Activated naive CD8-positive, alpha-beta T cell (primary cell): ENCODE results near the gene LGI2.
A peak's percentile ranks its signal among the peaks of the same experiment; 100 is the strongest.
"Not testable (repeated sequence)": the region's sequence is repeated elsewhere in the genome, so short reads cannot be mapped to it uniquely, and the experiment has no call there.

Experiments
- H3K27ac Mint-ChIP-seq: one replicate; pipeline ENCODE4 v1.8.0; 2021; ENCODE audit warnings: mixed read lengths
- H3K27me3 Mint-ChIP-seq: one replicate; pipeline ENCODE4 v1.8.0; 2021; ENCODE audit warnings: mixed read lengths
- H3K36me3 Mint-ChIP-seq: one replicate; pipeline ENCODE4 v1.8.0; 2021; ENCODE audit warnings: mixed read lengths
- H3K4me1 Mint-ChIP-seq: one replicate; pipeline ENCODE4 v1.8.0; 2021; ENCODE audit warnings: low read depth, mixed read lengths
- H3K4me3 Mint-ChIP-seq: one replicate; pipeline ENCODE4 v1.8.0; 2021; ENCODE audit warnings: mild to moderate bottlenecking, mixed read lengths
- H3K9me3 Mint-ChIP-seq: one replicate; pipeline ENCODE4 v1.8.0; 2021; ENCODE audit warnings: low read depth, mixed read lengths

The LGI2 gene

DNA sequence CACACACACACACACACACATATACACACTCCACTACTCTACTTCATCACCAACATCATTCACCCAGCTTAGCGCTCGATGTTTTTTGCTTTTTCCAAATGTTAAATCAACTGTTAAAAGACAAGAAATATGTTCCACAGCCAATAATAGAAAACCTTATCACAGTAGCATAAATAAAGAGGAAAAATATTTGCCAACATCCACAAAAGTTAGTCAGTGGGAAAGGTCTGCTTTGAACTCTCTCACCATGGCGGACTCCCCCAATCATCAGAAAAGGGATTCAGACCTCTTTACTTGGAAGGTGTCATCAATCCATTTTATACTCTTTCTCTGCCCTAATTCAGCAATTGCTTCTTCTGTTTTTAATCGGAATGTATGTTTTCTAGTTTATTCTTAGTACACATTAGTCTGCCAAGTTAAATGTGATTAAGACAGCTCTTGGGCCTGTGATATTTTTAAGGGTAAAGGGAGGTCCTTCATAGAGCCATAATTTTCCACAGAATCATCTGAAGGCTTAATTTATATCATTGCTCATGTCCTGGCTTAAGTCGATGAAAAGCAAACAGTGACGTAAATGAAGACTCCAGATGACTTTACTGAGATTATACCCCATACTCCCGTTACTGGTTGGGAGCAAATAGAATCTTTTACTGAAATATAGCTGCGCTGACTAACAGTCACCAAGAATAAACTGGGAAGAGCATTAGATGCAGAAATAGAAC lies 29.7 kb upstream of the LGI2 start:
- Mint-ChIP-seq H3K4me3 (no peak overlapping the region), H3K36me3 (no peaks in the 10 kb centered on the region), H3K9me3 (no peaks in the 10 kb centered on the region), H3K27me3 (peaks cover 11% of the 10 kb centered on the region), H3K27ac (no peak overlapping the region), H3K4me1 (no peaks in the 10 kb centered on the region)

DNA sequence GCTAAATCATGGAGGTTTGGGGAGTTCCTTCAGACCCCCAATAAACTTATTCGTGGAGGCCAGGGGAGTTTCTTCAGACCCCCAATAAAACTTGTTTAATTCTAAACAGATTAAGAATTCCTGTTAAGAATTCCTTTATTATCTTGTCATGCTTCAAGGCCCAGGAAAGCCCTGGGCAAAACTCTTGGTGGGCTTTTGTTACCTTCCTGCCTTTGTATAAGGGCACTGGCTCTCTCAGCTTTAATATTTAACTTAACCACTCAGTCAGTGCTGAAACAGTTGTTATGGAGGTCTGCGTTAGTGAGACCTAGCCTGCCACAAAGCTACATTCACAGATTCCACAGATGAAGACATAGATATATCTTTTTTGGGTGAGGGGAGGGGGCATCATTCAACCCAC lies 29.0 kb upstream of the LGI2 start:
- H3K36me3 Mint-ChIP-seq = no peaks in the 10 kb centered on the region
- H3K4me3 Mint-ChIP-seq = no peak overlapping the region
- peaks cover 11% of the 10 kb centered on the region for H3K27me3 Mint-ChIP-seq
- H3K27ac Mint-ChIP-seq = no peak overlapping the region
- no peaks in the 10 kb centered on the region for H3K4me1 Mint-ChIP-seq
- H3K9me3 Mint-ChIP-seq = no peaks in the 10 kb centered on the region

DNA sequence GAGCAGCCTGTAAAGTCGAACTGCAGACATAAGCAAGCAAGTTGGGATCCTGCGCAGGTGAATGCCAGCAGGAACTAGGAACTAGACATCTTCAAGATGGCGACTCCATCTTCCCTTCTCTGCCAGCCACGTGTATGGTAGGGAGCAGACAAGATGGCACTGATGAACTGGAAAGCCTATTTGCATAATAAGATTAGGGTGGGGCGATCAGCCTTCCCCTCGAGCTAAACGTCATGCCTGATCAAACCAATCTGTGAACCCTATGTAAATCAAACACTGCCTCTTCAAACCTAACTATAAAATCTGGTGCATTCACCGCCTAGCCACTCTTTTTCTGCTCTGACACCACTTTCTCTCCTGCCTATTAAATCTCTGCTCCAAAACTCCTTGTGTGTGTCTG lies 28.1 kb upstream of the LGI2 start:
- Mint-ChIP-seq H3K4me3 (no peak overlapping the region), H3K36me3 (no peaks in the 10 kb centered on the region), H3K27me3 (peaks cover 11% of the 10 kb centered on the region), H3K4me1 (no peaks in the 10 kb centered on the region), H3K9me3 (no peaks in the 10 kb centered on the region), H3K27ac (no peak overlapping the region)

DNA sequence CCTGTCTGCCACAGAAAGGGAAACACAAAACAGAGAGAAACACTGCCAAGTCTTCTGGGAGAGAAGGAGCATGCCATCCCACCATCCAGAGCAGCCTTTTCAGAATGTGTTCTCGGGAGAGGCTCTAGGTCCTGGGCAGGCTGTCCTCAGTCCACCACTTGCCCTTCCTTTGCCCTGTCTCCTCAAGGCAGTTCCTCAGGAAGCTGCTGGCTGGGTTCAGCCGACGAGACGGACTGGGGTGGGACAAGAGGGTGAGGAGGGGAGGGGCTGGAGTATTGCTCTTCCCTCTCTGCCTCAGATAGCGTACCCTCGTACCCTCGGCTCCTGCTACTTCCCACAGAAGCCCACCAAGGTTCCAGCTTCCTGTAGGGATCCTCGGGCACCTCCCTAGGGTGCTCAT lies 26.6 kb upstream of the LGI2 start:
- H3K9me3 Mint-ChIP-seq = no peaks in the 10 kb centered on the region
- H3K4me3 Mint-ChIP-seq = no peak overlapping the region
- no peak overlapping the region for H3K27ac Mint-ChIP-seq
- peaks cover 11% of the 10 kb centered on the region for H3K27me3 Mint-ChIP-seq
- no peaks in the 10 kb centered on the region for H3K4me1 Mint-ChIP-seq
- H3K36me3 Mint-ChIP-seq = no peaks in the 10 kb centered on the region

DNA sequence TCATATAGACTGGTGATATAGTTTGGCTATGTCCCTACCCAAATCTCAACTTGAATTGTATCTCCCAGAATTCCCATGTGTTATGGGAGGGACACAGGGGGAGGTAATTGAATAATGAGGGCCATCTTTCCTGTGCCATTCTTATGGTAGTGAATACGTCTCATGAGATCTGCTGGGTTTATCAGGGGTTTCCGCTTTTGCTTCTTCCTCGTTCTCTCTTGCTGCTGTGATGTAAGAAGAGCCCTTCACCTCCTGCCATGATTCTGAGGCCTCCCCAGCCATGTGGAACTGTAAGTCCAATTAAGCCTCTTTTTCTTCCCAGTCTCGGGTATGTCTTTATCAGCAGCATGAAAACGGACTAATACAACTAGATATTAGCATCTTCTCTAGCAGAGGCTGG lies 21.3 kb upstream of the LGI2 start:
- not testable (repeated sequence) for H3K4me1 Mint-ChIP-seq, H3K36me3 Mint-ChIP-seq

DNA sequence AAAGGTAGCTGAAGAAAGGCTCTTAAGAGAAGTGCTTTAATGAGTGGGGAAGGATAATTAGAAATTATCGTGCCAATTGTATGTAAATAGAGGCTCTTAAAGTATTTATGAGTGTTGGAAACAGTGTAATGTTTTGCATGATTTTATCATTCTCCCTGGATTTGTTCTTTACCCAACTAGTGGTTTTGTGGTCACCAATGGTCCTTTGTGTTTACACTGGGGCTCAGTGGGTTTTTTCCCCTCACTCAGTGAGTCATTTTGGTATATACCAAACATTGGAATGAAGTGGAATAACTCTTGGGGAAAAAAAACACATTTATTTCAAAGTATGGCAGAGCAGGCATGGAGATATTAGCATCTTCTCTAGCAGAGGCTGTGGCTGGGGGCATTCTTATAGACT lies 20.8 kb upstream of the LGI2 start:
- Mint-ChIP-seq H3K36me3 (no peaks in the 10 kb centered on the region), H3K9me3 (no peaks in the 10 kb centered on the region), H3K4me1 (peaks cover 2% of the 10 kb centered on the region), H3K4me3 (no peak overlapping the region), H3K27ac (no peak overlapping the region), H3K27me3 (peaks cover 12% of the 10 kb centered on the region)

More for the DNA sequence above, 21.3 kb upstream of the LGI2 start:
- not testable (repeated sequence) for H3K27ac Mint-ChIP-seq, H3K9me3 Mint-ChIP-seq, H3K4me3 Mint-ChIP-seq
- peaks cover 12% of the 10 kb centered on the region for H3K27me3 Mint-ChIP-seq

DNA sequence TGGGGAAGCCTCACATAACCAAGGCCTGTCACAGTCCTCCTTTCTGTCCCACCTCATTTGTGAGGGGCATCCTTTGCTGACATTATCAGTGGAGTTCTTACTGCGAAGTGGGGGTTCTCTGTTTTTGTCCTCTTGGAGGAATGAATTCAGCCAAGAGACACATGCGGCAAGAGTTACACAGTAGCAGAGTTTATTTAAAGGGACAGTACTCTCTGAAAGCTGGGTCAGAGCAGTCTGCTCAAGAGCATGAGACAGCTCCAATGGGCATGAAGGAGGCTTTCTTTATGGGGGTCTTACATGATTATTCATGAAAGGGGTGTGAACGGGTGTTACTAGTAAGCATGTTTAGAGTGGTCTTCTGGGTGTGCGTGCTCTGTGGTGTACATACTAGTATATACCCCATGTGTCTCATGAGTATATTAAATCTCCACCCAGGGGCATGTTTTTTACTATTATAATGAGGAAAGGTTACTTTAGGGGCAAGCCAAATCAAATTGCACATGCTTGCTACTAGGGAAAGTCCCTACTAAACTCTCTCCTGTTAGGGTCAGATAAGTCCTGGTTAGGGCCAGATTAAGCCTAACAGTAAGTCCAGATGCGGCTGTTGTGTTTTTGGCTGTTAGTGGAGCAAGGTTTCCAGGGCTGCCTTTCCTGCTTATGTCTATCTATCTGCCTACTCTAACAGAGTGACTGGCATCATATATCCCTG lies 19.8 kb upstream of the LGI2 start:
- peaks cover 10% of the 10 kb centered on the region for H3K27me3 Mint-ChIP-seq
- peaks cover 2% of the 10 kb centered on the region for H3K4me1 Mint-ChIP-seq
- no peaks in the 10 kb centered on the region for H3K36me3 Mint-ChIP-seq
- no peak overlapping the region for H3K27ac Mint-ChIP-seq
- no peak overlapping the region for H3K4me3 Mint-ChIP-seq
- H3K9me3 Mint-ChIP-seq = no peaks in the 10 kb centered on the region

DNA sequence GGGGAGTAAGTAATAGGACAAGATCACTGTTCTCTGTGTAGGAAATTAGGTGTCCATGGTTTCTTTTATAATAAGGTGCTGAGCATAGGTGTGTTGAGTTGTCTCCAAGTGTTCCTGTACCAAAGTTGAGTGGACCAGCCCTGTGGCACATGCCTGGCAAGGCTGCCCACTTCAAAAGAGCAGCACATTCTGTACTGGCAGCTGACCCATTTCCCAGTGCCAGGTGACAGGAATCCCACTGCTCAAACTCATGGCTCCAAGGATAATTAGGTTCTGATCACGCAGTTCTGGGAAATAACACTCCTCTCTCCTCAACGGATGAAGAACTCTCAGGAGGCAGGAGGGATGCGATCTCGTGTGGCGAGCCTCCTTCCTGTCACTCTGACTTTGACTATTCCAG lies 12.8 kb upstream of the LGI2 start:
- Mint-ChIP-seq H3K4me3 (no peak overlapping the region), H3K36me3 (no peaks in the 10 kb centered on the region), H3K4me1 (no peaks in the 10 kb centered on the region), H3K27ac (no peak overlapping the region), H3K27me3 (peaks cover 15% of the 10 kb centered on the region), H3K9me3 (no peaks in the 10 kb centered on the region)

DNA sequence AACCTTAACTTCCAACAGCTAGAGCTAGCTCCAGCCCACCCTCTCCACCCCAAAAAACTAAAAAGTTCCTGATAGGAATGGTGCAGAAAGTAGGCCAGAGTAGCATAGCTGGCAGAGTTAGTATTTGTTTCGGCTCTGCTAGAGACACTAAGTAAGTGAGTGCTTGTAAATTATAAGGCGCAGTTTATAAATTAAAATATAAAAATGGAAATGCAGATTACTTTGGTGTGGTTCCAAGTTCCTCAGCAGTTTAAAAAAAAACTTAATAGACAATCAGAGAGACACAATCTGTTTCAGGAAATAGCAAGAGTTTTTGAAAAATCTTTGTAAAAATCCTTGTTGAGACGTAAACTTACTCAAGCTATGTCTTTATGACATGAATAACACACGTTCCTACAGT lies 2.8 kb upstream of the LGI2 start:
- Mint-ChIP-seq H3K9me3 (peaks cover 9% of the 10 kb centered on the region), H3K4me1 (peaks cover 4% of the 10 kb centered on the region), H3K27me3 (peaks cover 34% of the 10 kb centered on the region), H3K36me3 (no peaks in the 10 kb centered on the region), H3K27ac (no peak overlapping the region), H3K4me3 (no peak overlapping the region)

DNA sequence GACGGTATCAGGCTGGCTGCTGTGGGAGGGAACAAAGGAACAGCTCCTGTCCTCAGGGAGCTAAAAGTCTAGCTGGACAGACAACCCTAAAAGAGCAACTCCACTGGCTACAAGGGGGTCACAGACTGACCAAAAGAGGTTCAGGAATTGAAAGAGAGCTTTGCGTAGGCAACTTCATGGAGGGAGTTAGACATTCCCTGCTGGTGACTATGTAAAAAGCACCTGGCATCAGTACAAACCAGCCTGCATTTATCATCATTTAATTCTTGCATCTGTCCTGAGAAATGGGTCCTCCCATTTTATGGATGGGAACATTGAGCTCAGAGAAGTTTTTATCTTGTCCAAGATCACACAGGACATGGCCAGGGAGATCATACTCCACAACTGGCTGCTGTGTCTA lies 1.4 kb upstream of the LGI2 start:
- Mint-ChIP-seq H3K4me3 (no peak overlapping the region), H3K27ac (no peak overlapping the region), H3K27me3 (peaks cover 43% of the 10 kb centered on the region), H3K9me3 (peaks cover 9% of the 10 kb centered on the region), H3K36me3 (no peaks in the 10 kb centered on the region), H3K4me1 (peaks cover 4% of the 10 kb centered on the region)

DNA sequence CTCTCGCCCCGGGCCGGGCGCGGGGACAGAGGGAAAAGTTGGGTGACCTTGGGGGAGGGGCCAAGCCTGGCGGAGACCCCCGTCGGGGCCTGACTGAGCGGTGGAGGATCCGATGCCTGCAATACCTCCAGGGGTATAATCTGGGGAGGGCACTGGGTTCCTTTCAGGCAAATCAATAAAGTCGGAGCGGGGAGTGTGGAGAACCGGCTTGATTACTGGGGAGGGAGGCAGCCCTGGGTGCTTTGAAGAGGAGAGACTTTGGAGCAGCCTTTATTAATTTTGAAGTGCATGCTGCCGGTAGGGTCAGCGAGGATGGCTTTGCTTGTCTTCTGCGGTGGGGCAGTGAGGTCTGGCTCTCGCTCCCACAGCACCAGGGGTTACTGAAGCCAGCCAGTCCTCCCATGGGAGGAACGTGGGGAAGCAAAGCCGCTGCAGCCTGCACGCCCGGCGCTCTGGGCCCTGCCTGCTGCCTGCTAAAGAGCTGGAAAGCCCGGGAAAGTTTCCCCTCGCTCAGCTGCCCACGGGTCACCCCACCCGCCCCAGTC lies 403 bp upstream of the LGI2 start:
- H3K27me3 Mint-ChIP-seq = peaks cover 50% of the 10 kb centered on the region
- peaks cover 4% of the 10 kb centered on the region for H3K4me1 Mint-ChIP-seq
- no peak overlapping the region for H3K27ac Mint-ChIP-seq
- peaks cover 9% of the 10 kb centered on the region for H3K9me3 Mint-ChIP-seq
- H3K36me3 Mint-ChIP-seq = no peaks in the 10 kb centered on the region
- H3K4me3 Mint-ChIP-seq = peak overlapping the region; percentile 38

DNA sequence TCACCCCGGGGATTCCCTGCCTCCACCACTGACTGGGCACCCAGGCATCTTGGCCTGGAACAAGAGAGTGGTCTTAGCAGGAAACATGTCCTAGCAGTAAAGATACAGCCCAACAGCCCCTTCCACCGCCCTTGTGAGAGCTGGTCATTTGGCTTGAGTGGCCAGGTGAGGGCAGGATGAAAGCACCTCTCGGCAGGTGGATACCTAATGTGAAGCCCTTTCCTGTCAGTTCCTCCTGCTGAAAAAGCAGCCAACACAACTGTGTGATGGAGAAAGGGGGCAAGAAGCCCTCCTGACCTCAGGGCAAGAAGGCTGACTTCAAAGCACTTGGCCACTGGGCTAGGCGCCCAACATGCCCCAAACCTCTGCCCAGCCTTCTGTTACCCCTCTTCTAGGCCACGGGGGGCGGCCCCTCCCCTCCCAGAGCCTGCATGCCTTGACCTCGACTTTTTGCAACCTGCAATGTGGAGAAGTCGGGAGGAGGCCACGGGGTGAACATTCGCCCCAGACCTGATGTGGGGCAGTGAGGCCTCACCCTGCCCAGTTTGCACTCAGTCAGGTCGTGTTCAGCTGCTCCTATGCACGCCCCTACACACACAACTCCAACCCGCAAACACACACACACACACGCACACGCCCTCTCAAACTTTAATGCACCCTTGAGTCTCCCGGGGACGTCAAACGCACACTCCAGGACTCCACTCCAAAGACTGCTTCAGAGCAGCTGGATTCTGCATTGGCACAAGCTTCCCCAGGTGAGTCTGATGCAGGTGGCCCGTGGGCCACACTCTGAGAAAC lies 1.1 kb downstream of the LGI2 start:
- H3K4me3 Mint-ChIP-seq = peak overlapping the region; percentile 61
- H3K36me3 Mint-ChIP-seq = no peaks in the 10 kb centered on the region
- peaks cover 4% of the 10 kb centered on the region for H3K4me1 Mint-ChIP-seq
- peaks cover 48% of the 10 kb centered on the region for H3K27me3 Mint-ChIP-seq
- H3K9me3 Mint-ChIP-seq = peaks cover 8% of the 10 kb centered on the region
- no peak overlapping the region for H3K27ac Mint-ChIP-seq

DNA sequence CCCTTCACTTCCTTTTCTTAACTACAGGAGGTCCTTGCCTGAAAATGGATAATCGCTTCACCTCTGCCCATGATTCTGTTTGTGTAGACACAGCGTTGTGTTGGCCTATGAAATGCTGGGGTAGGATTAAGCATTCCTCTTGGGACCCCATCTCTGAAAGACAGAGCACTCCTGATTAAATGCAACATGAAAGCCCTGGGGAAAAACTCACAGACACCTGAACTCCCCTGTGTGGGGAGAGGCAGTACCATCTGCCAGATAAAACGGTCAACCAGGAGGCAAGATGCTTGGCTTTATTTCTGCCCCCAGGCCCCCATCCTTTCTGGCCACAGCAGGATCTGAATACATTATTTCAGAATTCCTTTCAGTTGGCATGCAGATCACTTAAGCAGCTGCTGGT lies 1.9 kb downstream of the LGI2 start:
- Mint-ChIP-seq H3K27me3 (peaks cover 49% of the 10 kb centered on the region), H3K9me3 (peaks cover 1% of the 10 kb centered on the region), H3K4me1 (peaks cover 4% of the 10 kb centered on the region), H3K36me3 (no peaks in the 10 kb centered on the region), H3K27ac (no peak overlapping the region), H3K4me3 (no peak overlapping the region)

DNA sequence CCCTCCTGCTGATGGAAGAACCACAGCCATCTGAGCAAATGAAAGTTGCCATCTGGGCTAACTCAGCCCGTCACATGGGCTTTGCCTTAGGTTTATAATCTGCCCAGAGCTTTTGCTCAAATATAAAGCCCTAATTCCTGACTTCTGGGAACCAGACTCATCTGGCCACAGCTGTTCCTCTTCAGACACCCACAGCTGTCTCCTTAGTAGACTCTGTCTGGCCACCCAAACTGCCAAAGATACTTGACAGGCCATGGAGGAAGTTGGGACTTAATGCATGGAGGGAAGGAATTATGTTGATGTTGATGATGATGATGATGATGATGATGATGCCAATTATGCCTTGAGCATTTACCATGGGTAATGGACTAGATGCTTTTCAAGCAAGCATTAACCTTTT lies 8.0 kb downstream of the LGI2 start:
- no peaks in the 10 kb centered on the region for H3K36me3 Mint-ChIP-seq
- H3K27me3 Mint-ChIP-seq = peaks cover 32% of the 10 kb centered on the region
- H3K4me1 Mint-ChIP-seq = no peaks in the 10 kb centered on the region
- H3K4me3 Mint-ChIP-seq = no peak overlapping the region
- no peaks in the 10 kb centered on the region for H3K9me3 Mint-ChIP-seq
- H3K27ac Mint-ChIP-seq = no peak overlapping the region

DNA sequence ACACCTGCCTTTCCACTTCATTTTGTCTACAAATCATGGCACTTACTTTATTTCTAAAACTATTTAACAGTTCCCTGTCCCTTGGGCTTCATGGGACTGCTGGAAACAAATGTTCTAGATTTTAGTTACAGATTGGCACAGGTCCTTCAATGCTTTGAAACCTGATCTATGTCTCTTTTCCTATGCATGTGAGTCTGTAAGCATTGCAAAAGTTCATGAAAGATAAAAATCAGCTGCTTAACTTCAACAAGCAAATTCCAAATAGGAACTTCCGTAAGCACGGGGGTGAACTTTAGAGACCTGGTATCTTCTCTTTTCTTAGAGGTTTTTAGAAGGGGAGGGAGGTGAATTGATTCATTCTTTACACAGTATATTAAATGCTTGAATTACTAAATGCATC lies 9.5 kb downstream of the LGI2 start:
- no peaks in the 10 kb centered on the region for H3K4me1 Mint-ChIP-seq
- no peaks in the 10 kb centered on the region for H3K9me3 Mint-ChIP-seq
- peaks cover 21% of the 10 kb centered on the region for H3K27me3 Mint-ChIP-seq

More for the DNA sequence above, 9.5 kb downstream of the LGI2 start:
- no peak overlapping the region for H3K4me3 Mint-ChIP-seq
- H3K36me3 Mint-ChIP-seq = no peaks in the 10 kb centered on the region
- H3K27ac Mint-ChIP-seq = no peak overlapping the region
